D721Med (cell line): ENCODE results near the gene EYA4.

ENCODE experiments used
- DNase-seq: peaks from one replicate; pipeline ENCODE4 v3.0.0; 2011; ENCODE audit warnings: low spot score; ENCODE audit not compliant: insufficient read length
- FAIRE-seq: peaks from 2 replicates; lab custom pipeline; 2011; peaks lifted over from hg19 to GRCh38; lab: Jason Lieb, UNC
- CTCF ChIP-seq: IDR thresholded peaks from 2 replicates; pipeline ENCODE4 v1.5.1; 2012; ENCODE audit warnings: mild to moderate bottlenecking, control low read depth; ENCODE audit not compliant: insufficient read depth; ENCODE audit errors: missing control alignments

EYA4 gene

GRCh38 chr6:133341607-133342158 lies 100.5 kb downstream of the EYA4 start:
- no peak for DNase-seq
- no peak for TF ChIP-seq CTCF
- no peak for FAIRE-seq

- FAIRE-seq: no peak
- no peak for TF ChIP-seq CTCF
- no peak for DNase-seq
These were observed 102.1 kb downstream of the EYA4 start for GRCh38 chr6:133343220-133343619.

- no peak for TF ChIP-seq CTCF
- FAIRE-seq: no peak
- DNase-seq: no peak
These were observed 107.7 kb downstream of the EYA4 start for GRCh38 chr6:133348846-133349245.

- TF ChIP-seq CTCF: no peak
- no peak for DNase-seq
- no peak for FAIRE-seq
These were observed 109.8 kb downstream of the EYA4 start for GRCh38 chr6:133350928-133351327.

GRCh38 chr6:133352046-133352445 lies 110.9 kb downstream of the EYA4 start:
- FAIRE-seq (no peak), DNase-seq (no peak)
- TF ChIP-seq CTCF: no peak

- TF ChIP-seq CTCF: no peak
- FAIRE-seq (no peak), DNase-seq (no peak)
These were observed 111.9 kb downstream of the EYA4 start for GRCh38 chr6:133353061-133353460.

- FAIRE-seq (no peak), DNase-seq (no peak)
- no peak for TF ChIP-seq CTCF
These were observed 114.8 kb downstream of the EYA4 start for GRCh38 chr6:133355922-133356321.
